ENCODE measurements around the gene LCN2.

LCN2 gene

DNA sequence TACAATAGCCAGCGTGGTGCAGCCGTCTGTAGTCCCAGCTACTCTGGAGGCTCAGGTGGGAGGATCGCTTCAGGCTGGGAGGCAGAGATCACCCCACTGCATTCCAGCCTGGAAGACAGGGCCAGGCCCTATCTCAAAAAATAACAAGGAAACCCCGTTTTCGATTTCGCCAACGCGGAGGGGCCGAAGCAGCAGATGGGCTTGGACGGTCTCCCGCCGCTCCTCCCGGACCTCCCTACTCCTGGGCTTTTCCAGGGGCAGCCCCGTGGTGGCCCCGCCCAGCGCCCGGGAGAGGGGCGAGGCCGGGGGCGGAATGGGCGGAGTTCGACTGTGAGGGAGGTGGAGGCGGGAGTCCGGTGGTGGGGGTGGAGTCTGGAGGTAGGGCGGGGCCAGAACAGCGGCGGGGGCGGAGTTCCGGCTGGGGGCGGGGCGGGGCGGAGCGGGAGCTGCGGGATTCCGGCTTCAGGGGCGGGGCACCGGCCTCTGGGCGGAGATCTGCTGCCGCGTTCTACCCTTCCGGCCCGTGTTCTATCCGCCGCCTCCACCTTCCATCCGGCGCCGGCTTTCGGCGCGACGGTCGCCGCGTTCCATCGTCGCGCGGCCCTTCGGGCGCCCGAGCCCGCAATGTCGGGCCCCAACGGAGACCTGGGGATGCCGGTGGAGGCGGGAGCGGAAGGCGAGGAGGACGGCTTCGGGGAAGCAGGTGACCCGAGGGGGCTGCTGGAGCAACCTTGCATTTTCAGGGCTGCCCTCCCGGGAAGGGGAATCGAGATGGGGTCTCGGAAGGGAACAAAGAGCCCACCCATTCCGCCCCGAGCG lies 10.7 kb downstream of the LCN2 start, which contains the start of gene BBLN:
Gene BBLN (plus strand): TSS at position 482 of the 819 bp plus-strand sequence. CDS start 143 bp downstream, at position 625.
- H3K36me3 ChIP-seq (ENCODE audit: control insufficient read depth, insufficient read depth, low read length): peaks cover 12% of the 10 kb centered on the region
- H3K4me1 ChIP-seq (ENCODE audit: control insufficient read depth, insufficient read depth, low read length): peaks cover 4% of the 10 kb centered on the region
- no peaks in the 10 kb centered on the region for H3K9me3 ChIP-seq (ENCODE audit: control insufficient read depth, insufficient read depth, low read length)
- peak within 1 kb of the TSS; percentile 79 for H3K9ac ChIP-seq (ENCODE audit: low read depth, low read length)
- no peaks in the 10 kb centered on the region for H3K27me3 ChIP-seq (ENCODE audit: control insufficient read depth, insufficient read depth, low read length)
- H3K4me3 ChIP-seq (ENCODE audit: low read depth, low read length): peak within 1 kb of the TSS; percentile 90

GRCh38 chr9:128160603-128160987 lies 11.3 kb downstream of the LCN2 start:
- no peaks in the 10 kb centered on the region for H3K27me3 ChIP-seq (ENCODE audit: control insufficient read depth, insufficient read depth, low read length)
- no peaks in the 10 kb centered on the region for H3K9me3 ChIP-seq (ENCODE audit: control insufficient read depth, insufficient read depth, low read length)
- peaks cover 4% of the 10 kb centered on the region for H3K4me1 ChIP-seq (ENCODE audit: control insufficient read depth, insufficient read depth, low read length)
- peak overlapping the region; percentile 65 for H3K9ac ChIP-seq (ENCODE audit: low read depth, low read length)
- peak overlapping the region; percentile 90 for H3K4me3 ChIP-seq (ENCODE audit: low read depth, low read length)
- H3K36me3 ChIP-seq (ENCODE audit: control insufficient read depth, insufficient read depth, low read length): peaks cover 12% of the 10 kb centered on the region

GRCh38 chr9:128161215-128161902 lies 12.1 kb downstream of the LCN2 start:
- no peaks in the 10 kb centered on the region for H3K9me3 ChIP-seq (ENCODE audit: control insufficient read depth, insufficient read depth, low read length)
- H3K4me1 ChIP-seq (ENCODE audit: control insufficient read depth, insufficient read depth, low read length): peaks cover 4% of the 10 kb centered on the region
- no peaks in the 10 kb centered on the region for H3K27me3 ChIP-seq (ENCODE audit: control insufficient read depth, insufficient read depth, low read length)
- H3K4me3 ChIP-seq (ENCODE audit: low read depth, low read length): peak overlapping the region; percentile 90
- peak overlapping the region; percentile 65 for H3K9ac ChIP-seq (ENCODE audit: low read depth, low read length)
- peaks cover 15% of the 10 kb centered on the region for H3K36me3 ChIP-seq (ENCODE audit: control insufficient read depth, insufficient read depth, low read length)

GRCh38 chr9:128162215-128163026 lies 13.2 kb downstream of the LCN2 start:
- Histone ChIP-seq H3K9ac (ENCODE audit: low read depth, low read length) (no peak overlapping the region), H3K4me3 (ENCODE audit: low read depth, low read length) (no peak overlapping the region), H3K27me3 (ENCODE audit: control insufficient read depth, insufficient read depth, low read length) (no peaks in the 10 kb centered on the region), H3K9me3 (ENCODE audit: control insufficient read depth, insufficient read depth, low read length) (no peaks in the 10 kb centered on the region), H3K36me3 (ENCODE audit: control insufficient read depth, insufficient read depth, low read length) (peaks cover 20% of the 10 kb centered on the region), H3K4me1 (ENCODE audit: control insufficient read depth, insufficient read depth, low read length) (peaks cover 4% of the 10 kb centered on the region)

- Histone ChIP-seq H3K4me3 (ENCODE audit: low read depth, low read length) (no peak overlapping the region), H3K9me3 (ENCODE audit: control insufficient read depth, insufficient read depth, low read length) (no peaks in the 10 kb centered on the region), H3K4me1 (ENCODE audit: control insufficient read depth, insufficient read depth, low read length) (peaks cover 4% of the 10 kb centered on the region), H3K27me3 (ENCODE audit: control insufficient read depth, insufficient read depth, low read length) (no peaks in the 10 kb centered on the region), H3K36me3 (ENCODE audit: control insufficient read depth, insufficient read depth, low read length) (peaks cover 22% of the 10 kb centered on the region), H3K9ac (ENCODE audit: low read depth, low read length) (no peak overlapping the region)
Measured at GRCh38 chr9:128163027-128163515, 13.8 kb downstream of the LCN2 start.

DNA sequence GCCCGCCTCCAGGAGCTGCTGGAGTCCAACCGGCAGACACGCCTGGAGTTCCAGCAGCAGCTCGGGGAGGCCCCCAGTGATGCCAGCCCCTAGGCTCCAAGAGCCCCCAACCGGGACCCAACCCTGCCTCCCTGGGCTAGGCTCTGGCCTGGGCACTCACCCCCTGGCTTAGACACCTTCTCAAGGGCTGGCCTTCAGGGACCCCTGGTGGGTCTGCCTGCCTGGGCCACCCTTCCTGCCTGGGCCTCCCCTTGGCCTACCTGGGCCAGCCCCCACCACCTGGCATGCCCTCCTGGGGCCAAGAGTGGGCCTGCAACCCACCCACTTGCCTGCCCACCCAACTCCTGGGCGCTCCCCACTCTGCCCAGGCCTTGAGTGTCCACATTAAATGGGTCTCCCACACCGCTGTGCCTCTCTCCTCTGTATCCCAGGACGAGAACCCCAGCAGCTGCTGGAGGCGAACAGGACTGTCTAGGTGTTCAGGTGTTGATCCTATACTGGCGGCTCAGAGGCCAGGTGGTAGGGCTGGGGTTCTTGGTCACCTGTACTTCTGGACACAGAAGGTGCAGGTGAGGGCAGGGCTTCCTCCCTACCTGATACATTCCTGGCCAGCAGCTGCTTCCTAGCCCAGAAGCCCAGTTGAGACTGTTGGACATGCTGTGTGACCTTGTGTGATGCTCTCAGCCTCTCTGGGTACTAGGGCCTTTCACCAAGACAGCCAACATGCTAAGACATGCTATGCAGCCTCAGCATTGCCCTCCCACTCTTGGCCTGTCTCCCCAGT lies 14.5 kb downstream of the LCN2 start:
- Histone ChIP-seq H3K27me3 (ENCODE audit: control insufficient read depth, insufficient read depth, low read length) (no peaks in the 10 kb centered on the region), H3K4me1 (ENCODE audit: control insufficient read depth, insufficient read depth, low read length) (peaks cover 4% of the 10 kb centered on the region), H3K36me3 (ENCODE audit: control insufficient read depth, insufficient read depth, low read length) (peaks cover 22% of the 10 kb centered on the region), H3K9me3 (ENCODE audit: control insufficient read depth, insufficient read depth, low read length) (no peaks in the 10 kb centered on the region), H3K4me3 (ENCODE audit: low read depth, low read length) (no peak overlapping the region), H3K9ac (ENCODE audit: low read depth, low read length) (no peak overlapping the region)

DNA sequence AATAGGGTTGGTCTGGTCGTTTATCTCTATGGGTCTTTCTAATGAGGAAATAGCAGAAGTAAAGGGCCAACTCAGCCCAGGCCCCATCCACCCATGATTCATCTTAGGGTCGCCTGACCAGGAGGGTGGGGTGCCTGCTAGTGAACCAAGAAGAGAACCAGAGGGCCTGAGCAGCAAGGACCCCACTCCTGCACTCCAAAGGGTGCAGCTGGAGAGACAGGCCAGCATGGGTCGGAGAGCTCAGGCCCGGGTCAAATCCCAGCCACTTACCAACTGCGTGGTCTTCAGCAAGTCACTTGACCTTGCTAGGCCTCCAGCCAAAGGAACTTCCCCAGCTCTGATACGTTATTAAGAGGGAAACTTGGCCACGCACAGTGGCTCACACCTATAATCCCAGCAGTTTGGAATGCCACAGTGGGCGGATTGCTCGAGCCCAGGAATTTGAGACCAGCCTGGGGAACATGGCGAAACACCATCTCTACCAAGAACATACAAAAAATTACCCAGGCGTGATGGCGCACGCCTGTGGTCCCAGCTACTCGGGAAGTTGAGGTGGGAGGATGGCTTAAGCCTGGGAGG lies 15.1 kb downstream of the LCN2 start:
- no peak overlapping the region for H3K9ac ChIP-seq (ENCODE audit: low read depth, low read length)
- no peaks in the 10 kb centered on the region for H3K27me3 ChIP-seq (ENCODE audit: control insufficient read depth, insufficient read depth, low read length)
- H3K36me3 ChIP-seq (ENCODE audit: control insufficient read depth, insufficient read depth, low read length): peaks cover 26% of the 10 kb centered on the region
- no peak overlapping the region for H3K4me3 ChIP-seq (ENCODE audit: low read depth, low read length)
- H3K9me3 ChIP-seq (ENCODE audit: control insufficient read depth, insufficient read depth, low read length): no peaks in the 10 kb centered on the region
- peaks cover 4% of the 10 kb centered on the region for H3K4me1 ChIP-seq (ENCODE audit: control insufficient read depth, insufficient read depth, low read length)

DNA sequence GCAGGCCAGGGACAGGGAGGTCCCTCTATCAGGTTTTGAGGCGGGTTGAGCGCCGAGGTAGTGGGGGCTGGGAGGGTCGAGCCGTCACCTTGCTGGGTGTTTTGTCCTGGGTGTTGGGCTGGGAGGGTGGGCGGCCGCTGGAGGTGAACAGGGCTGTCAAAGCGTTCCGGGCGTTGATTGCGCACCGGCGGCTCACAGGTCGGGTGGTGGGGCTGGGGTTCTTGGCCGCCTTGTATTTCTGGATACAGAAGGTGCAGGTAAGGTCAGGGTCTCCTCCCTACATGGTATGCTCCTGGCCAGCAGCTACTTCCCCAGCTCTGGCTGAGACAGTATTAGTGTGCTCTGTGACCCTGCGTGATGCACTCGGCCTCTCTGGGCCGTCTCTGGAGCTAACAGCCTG lies 16.9 kb downstream of the LCN2 start:
- H3K36me3 ChIP-seq (ENCODE audit: control insufficient read depth, insufficient read depth, low read length): peaks cover 24% of the 10 kb centered on the region
- H3K9ac ChIP-seq (ENCODE audit: low read depth, low read length): no peak overlapping the region
- no peaks in the 10 kb centered on the region for H3K4me1 ChIP-seq (ENCODE audit: control insufficient read depth, insufficient read depth, low read length)
- H3K27me3 ChIP-seq (ENCODE audit: control insufficient read depth, insufficient read depth, low read length): no peaks in the 10 kb centered on the region
- H3K4me3 ChIP-seq (ENCODE audit: low read depth, low read length): no peak overlapping the region
- no peaks in the 10 kb centered on the region for H3K9me3 ChIP-seq (ENCODE audit: control insufficient read depth, insufficient read depth, low read length)

DNA sequence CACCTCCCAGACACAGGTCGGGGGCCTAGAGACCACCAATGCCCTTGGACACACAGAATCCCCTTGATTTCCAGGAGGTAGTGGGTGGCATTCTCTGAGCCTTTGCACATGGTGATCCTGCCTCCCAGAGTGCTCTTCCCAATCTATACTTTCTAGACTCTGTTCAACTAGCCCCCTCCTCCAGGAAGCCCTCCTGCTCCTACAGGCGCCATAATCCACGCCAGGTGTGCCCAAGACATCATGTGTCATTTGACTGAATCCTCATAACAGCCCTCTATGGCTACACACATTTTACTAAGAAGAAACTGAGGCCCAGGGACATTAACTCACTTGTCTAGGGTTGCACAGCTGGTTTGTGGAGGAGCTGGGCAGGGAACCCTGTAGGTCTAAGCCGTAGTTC lies 18.0 kb downstream of the LCN2 start:
- Histone ChIP-seq H3K27me3 (ENCODE audit: control insufficient read depth, insufficient read depth, low read length) (no peaks in the 10 kb centered on the region), H3K36me3 (ENCODE audit: control insufficient read depth, insufficient read depth, low read length) (peaks cover 24% of the 10 kb centered on the region), H3K4me1 (ENCODE audit: control insufficient read depth, insufficient read depth, low read length) (no peaks in the 10 kb centered on the region), H3K4me3 (ENCODE audit: low read depth, low read length) (no peak overlapping the region), H3K9me3 (ENCODE audit: control insufficient read depth, insufficient read depth, low read length) (no peaks in the 10 kb centered on the region), H3K9ac (ENCODE audit: low read depth, low read length) (no peak overlapping the region)

DNA sequence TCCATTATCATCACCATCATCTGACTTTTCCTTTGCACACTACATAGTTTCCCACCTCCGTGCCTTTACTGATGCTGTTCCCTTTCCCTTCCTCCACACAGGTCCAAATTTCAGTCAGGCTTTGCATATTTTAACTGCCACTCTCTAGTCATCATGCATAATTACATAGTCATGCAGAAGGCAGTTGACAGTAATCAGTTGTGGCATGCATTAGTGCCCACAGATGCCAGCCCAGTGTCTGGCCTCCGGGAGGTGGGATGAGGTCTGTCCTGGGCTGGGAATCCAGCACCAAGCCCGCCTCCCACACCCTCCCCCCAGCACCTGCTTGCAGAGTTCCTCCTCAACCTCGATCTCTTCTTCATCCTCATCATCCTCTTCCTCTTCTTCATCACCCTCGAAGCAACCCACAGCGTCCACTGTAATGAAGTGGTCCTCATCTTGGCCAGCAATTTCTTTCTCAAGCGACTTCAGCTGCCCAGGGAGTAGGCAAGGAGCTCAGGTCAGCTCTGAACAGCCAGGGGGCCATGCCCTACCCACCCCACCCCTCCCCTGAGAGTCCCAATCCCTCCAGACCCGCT lies 19.6 kb downstream of the LCN2 start:
- Histone ChIP-seq H3K9ac (ENCODE audit: low read depth, low read length) (no peak overlapping the region), H3K27me3 (ENCODE audit: control insufficient read depth, insufficient read depth, low read length) (no peaks in the 10 kb centered on the region), H3K4me1 (ENCODE audit: control insufficient read depth, insufficient read depth, low read length) (no peaks in the 10 kb centered on the region), H3K4me3 (ENCODE audit: low read depth, low read length) (no peak overlapping the region), H3K36me3 (ENCODE audit: control insufficient read depth, insufficient read depth, low read length) (peaks cover 19% of the 10 kb centered on the region), H3K9me3 (ENCODE audit: control insufficient read depth, insufficient read depth, low read length) (no peaks in the 10 kb centered on the region)
